ENCODE results near the gene ADGRG1. TPM values are rescaled to one million over a fixed set of nuclear protein-coding genes. Genes with fewer than 3 reads are reported as not detected.

The ADGRG1 gene
- total and polyA plus RNA-seq, 2 donors (not counting 1 experiment from before 2014, with no cell fraction given), result 1.6 to 1.8 TPM

DNA sequence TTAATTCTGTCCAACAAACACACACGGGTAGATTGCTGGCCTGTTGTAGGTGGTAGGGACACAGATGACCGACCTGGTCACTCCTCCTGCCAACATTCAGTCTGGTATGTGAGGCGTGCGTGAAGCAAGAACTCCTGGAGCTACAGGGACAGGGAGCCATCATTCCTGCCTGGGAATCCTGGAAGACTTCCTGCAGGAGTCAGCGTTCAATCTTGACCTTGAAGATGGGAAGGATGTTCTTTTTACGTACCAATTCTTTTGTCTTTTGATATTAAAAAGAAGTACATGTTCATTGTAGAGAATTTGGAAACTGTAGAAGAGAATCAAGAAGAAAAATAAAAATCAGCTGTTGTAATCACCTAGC lies 36.2 kb downstream of the ADGRG1 start:
- Histone ChIP-seq H3K27me3 (ENCODE audit: control insufficient read depth, insufficient read depth, low read length) (peaks cover 1% of the 10 kb centered on the region), H3K79me2 (ENCODE audit: control insufficient read depth, insufficient read depth, low read length) (no peaks in the 10 kb centered on the region), H3K27ac (ENCODE audit: insufficient read depth, low read length) (no peak overlapping the region), H3K4me3 (replicated peaks in 1 of 4; ENCODE audit: control extremely low read depth in 1 of 4, insufficient read depth in 1 of 4, low read depth in 3 of 4, low read length in 4 of 4) (no peak overlapping the region), H3K4me1 (ENCODE audit: control insufficient read depth, extremely low read depth, insufficient read depth, low read length) (no peaks in the 10 kb centered on the region), H3K9ac (ENCODE audit: insufficient read depth, low read length) (no peak overlapping the region), H2AFZ (ENCODE audit: low read length) (no peak overlapping the region), H3K36me3 (ENCODE audit: control insufficient read depth, insufficient read depth, low read length) (no peaks in the 10 kb centered on the region), H3K4me2 (ENCODE audit: extremely low read depth, insufficient read depth, low read length) (no peak overlapping the region), H4K20me1 (ENCODE audit: control insufficient read depth, extremely low read depth, insufficient read depth, low read length) (no peaks in the 10 kb centered on the region), H3K9me3 (ENCODE audit: control insufficient read depth, insufficient read depth, low read depth, low read length) (no peaks in the 10 kb centered on the region)
- TF ChIP-seq, protein P1, sequence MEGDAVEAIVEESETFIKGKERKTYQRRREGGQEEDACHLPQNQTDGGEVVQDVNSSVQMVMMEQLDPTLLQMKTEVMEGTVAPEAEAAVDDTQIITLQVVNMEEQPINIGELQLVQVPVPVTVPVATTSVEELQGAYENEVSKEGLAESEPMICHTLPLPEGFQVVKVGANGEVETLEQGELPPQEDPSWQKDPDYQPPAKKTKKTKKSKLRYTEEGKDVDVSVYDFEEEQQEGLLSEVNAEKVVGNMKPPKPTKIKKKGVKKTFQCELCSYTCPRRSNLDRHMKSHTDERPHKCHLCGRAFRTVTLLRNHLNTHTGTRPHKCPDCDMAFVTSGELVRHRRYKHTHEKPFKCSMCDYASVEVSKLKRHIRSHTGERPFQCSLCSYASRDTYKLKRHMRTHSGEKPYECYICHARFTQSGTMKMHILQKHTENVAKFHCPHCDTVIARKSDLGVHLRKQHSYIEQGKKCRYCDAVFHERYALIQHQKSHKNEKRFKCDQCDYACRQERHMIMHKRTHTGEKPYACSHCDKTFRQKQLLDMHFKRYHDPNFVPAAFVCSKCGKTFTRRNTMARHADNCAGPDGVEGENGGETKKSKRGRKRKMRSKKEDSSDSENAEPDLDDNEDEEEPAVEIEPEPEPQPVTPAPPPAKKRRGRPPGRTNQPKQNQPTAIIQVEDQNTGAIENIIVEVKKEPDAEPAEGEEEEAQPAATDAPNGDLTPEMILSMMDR (conservative IDR thresholded peaks at IDR 0.05 in 1 of 2, IDR thresholded peaks at IDR 0.05 in 1 of 2; ENCODE audit: low read depth in 1 of 2, low read length in 2 of 2), result no peak
- no peak for TF ChIP-seq EZH2 (IDR thresholded peaks at IDR 0.05; ENCODE audit: low read length, missing control alignments)
- DNase-seq (ENCODE audit: low read depth in 2 of 2), result no peak

DNA sequence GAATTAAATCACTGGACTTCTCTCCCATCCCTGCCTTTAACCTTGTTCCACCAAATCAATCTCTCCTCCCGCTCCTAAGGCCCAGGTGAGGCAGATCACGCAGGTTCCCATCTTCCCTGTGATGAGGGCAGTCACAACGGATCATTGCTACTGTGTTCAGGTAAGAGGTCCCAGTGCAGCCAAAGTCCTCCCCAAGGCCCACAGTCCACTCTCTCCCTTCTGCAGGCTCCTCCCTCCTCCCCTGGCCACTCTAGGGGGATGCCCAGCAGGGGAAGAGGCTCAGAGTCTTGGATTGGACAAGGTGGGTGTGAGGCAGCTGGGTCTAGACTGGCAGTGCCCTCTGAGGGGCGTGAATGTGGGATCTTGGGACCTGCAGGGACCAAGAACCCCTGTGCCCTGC lies 37.1 kb downstream of the ADGRG1 start:
- Histone ChIP-seq H3K79me2 (ENCODE audit: control insufficient read depth, insufficient read depth, low read length) (no peaks in the 10 kb centered on the region), H2AFZ (ENCODE audit: low read length) (no peak overlapping the region), H4K20me1 (ENCODE audit: control insufficient read depth, extremely low read depth, insufficient read depth, low read length) (no peaks in the 10 kb centered on the region), H3K36me3 (ENCODE audit: control insufficient read depth, insufficient read depth, low read length) (no peaks in the 10 kb centered on the region), H3K27me3 (ENCODE audit: control insufficient read depth, insufficient read depth, low read length) (peaks cover 6% of the 10 kb centered on the region), H3K4me3 (replicated peaks in 1 of 4; ENCODE audit: control extremely low read depth in 1 of 4, insufficient read depth in 1 of 4, low read depth in 3 of 4, low read length in 4 of 4) (no peak overlapping the region), H3K9ac (ENCODE audit: insufficient read depth, low read length) (no peak overlapping the region), H3K4me2 (ENCODE audit: extremely low read depth, insufficient read depth, low read length) (no peak overlapping the region), H3K4me1 (ENCODE audit: control insufficient read depth, extremely low read depth, insufficient read depth, low read length) (no peaks in the 10 kb centered on the region), H3K9me3 (ENCODE audit: control insufficient read depth, insufficient read depth, low read depth, low read length) (no peaks in the 10 kb centered on the region), H3K27ac (ENCODE audit: insufficient read depth, low read length) (no peak overlapping the region)
- TF ChIP-seq, protein P1 (conservative IDR thresholded peaks at IDR 0.05 in 1 of 2, IDR thresholded peaks at IDR 0.05 in 1 of 2; ENCODE audit: low read depth in 1 of 2, low read length in 2 of 2), result no peak
- TF ChIP-seq EZH2 (IDR thresholded peaks at IDR 0.05; ENCODE audit: low read length, missing control alignments), result no peak
- DNase-seq (ENCODE audit: low read depth in 2 of 2), result no peak

DNA sequence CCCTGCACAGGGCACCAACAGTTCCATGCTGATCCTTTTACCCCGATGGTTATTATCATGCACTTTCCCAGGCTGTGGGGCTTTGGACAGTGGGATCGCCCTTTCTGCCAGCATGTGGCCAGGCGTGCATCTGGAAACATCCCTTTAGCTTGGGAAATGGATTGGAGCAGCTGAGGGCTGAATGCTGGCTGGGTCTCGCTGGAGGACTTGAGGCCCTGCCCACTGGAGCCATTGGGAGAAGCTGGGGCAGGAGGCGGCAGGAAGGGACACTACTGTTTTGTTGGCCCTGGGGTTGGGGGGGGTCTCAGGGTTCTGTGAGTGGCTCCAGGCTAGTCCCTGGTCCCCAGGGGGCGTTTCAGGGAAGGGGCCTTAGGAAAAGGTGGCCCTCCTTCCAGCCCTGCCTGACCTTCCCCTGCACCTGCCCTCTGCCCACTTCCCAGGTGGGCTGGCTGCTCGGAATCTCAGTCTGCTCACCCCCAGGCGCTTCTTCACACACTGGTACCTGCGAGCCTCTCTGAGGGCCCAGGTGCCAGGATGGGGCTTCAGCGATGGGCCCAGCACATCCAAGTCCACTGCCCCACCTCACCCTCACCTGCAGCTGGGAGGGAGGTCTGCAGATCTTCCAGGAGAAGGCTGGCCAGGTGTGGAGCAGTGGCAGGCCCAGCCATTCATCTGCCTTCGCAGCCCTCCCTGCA lies 38.1 kb downstream of the ADGRG1 start:
- Histone ChIP-seq H3K4me2 (ENCODE audit: extremely low read depth, insufficient read depth, low read length) (no peak overlapping the region), H3K9ac (ENCODE audit: insufficient read depth, low read length) (no peak overlapping the region), H3K4me1 (ENCODE audit: control insufficient read depth, extremely low read depth, insufficient read depth, low read length) (no peaks in the 10 kb centered on the region), H2AFZ (ENCODE audit: low read length) (no peak overlapping the region), H4K20me1 (ENCODE audit: control insufficient read depth, extremely low read depth, insufficient read depth, low read length) (no peaks in the 10 kb centered on the region), H3K36me3 (ENCODE audit: control insufficient read depth, insufficient read depth, low read length) (no peaks in the 10 kb centered on the region), H3K4me3 (replicated peaks in 1 of 4; ENCODE audit: control extremely low read depth in 1 of 4, insufficient read depth in 1 of 4, low read depth in 3 of 4, low read length in 4 of 4) (no peak overlapping the region), H3K9me3 (ENCODE audit: control insufficient read depth, insufficient read depth, low read depth, low read length) (no peaks in the 10 kb centered on the region), H3K79me2 (ENCODE audit: control insufficient read depth, insufficient read depth, low read length) (no peaks in the 10 kb centered on the region), H3K27me3 (ENCODE audit: control insufficient read depth, insufficient read depth, low read length) (peaks cover 6% of the 10 kb centered on the region), H3K27ac (ENCODE audit: insufficient read depth, low read length) (no peak overlapping the region)
- TF ChIP-seq EZH2 (IDR thresholded peaks at IDR 0.05; ENCODE audit: low read length, missing control alignments), result no peak
- TF ChIP-seq, protein P1 (conservative IDR thresholded peaks at IDR 0.05 in 1 of 2, IDR thresholded peaks at IDR 0.05 in 1 of 2; ENCODE audit: low read depth in 1 of 2, low read length in 2 of 2), result no peak
- no peak for DNase-seq (ENCODE audit: low read depth in 2 of 2)
